ENCODE measurements around the gene CDHR3. TPM values are rescaled to one million over a fixed set of nuclear protein-coding genes. Genes with fewer than 3 reads are reported as not detected.

CDHR3 gene
- total RNA-seq, 1 donor from 2014 or later, result 10.6 TPM

- Mint-ChIP-seq H3K27me3 (ENCODE audit: unreplicated experiment) (peaks cover 8% of the 10 kb centered on the region), H3K4me1 (ENCODE audit: unreplicated experiment) (peaks cover 5% of the 10 kb centered on the region), H3K27ac (ENCODE audit: unreplicated experiment) (no peak overlapping the region), H3K36me3 (ENCODE audit: low read depth, unreplicated experiment) (peaks cover 10% of the 10 kb centered on the region), H3K9me3 (ENCODE audit: unreplicated experiment) (no peaks in the 10 kb centered on the region), H3K4me3 (ENCODE audit: unreplicated experiment) (no peak overlapping the region)
- TF ChIP-seq, protein P1, sequence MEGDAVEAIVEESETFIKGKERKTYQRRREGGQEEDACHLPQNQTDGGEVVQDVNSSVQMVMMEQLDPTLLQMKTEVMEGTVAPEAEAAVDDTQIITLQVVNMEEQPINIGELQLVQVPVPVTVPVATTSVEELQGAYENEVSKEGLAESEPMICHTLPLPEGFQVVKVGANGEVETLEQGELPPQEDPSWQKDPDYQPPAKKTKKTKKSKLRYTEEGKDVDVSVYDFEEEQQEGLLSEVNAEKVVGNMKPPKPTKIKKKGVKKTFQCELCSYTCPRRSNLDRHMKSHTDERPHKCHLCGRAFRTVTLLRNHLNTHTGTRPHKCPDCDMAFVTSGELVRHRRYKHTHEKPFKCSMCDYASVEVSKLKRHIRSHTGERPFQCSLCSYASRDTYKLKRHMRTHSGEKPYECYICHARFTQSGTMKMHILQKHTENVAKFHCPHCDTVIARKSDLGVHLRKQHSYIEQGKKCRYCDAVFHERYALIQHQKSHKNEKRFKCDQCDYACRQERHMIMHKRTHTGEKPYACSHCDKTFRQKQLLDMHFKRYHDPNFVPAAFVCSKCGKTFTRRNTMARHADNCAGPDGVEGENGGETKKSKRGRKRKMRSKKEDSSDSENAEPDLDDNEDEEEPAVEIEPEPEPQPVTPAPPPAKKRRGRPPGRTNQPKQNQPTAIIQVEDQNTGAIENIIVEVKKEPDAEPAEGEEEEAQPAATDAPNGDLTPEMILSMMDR (IDR thresholded peaks at IDR 0.05; ENCODE audit: unreplicated experiment), result no peak
- DNase-seq (ENCODE audit: low spot score), result no peak
These were observed 47.3 kb downstream of the CDHR3 start for GRCh38 chr7:106010331-106010730.

GRCh38 chr7:106010866-106011265 lies 47.8 kb downstream of the CDHR3 start:
- DNase-seq (ENCODE audit: low spot score), result no peak
- Mint-ChIP-seq H3K4me3 (ENCODE audit: unreplicated experiment) (no peak overlapping the region), H3K36me3 (ENCODE audit: low read depth, unreplicated experiment) (peaks cover 5% of the 10 kb centered on the region), H3K27me3 (ENCODE audit: unreplicated experiment) (peaks cover 5% of the 10 kb centered on the region), H3K9me3 (ENCODE audit: unreplicated experiment) (no peaks in the 10 kb centered on the region), H3K4me1 (ENCODE audit: unreplicated experiment) (peaks cover 5% of the 10 kb centered on the region), H3K27ac (ENCODE audit: unreplicated experiment) (no peak overlapping the region)
- TF ChIP-seq, protein P1 (IDR thresholded peaks at IDR 0.05; ENCODE audit: unreplicated experiment), result no peak

GRCh38 chr7:106012184-106012583 lies 49.1 kb downstream of the CDHR3 start:
- H3K27me3 Mint-ChIP-seq (ENCODE audit: unreplicated experiment), result peaks cover 7% of the 10 kb centered on the region
- no peak overlapping the region for H3K27ac Mint-ChIP-seq (ENCODE audit: unreplicated experiment)
- no peaks in the 10 kb centered on the region for H3K36me3 Mint-ChIP-seq (ENCODE audit: low read depth, unreplicated experiment)
- DNase-seq (ENCODE audit: low spot score), result no peak
- no peaks in the 10 kb centered on the region for H3K9me3 Mint-ChIP-seq (ENCODE audit: unreplicated experiment)
- no peak overlapping the region for H3K4me3 Mint-ChIP-seq (ENCODE audit: unreplicated experiment)
- peaks cover 7% of the 10 kb centered on the region for H3K4me1 Mint-ChIP-seq (ENCODE audit: unreplicated experiment)
- TF ChIP-seq, protein P1 (IDR thresholded peaks at IDR 0.05; ENCODE audit: unreplicated experiment), result no peak

- peaks cover 7% of the 10 kb centered on the region for H3K4me1 Mint-ChIP-seq (ENCODE audit: unreplicated experiment)
- H3K4me3 Mint-ChIP-seq (ENCODE audit: unreplicated experiment), result no peak overlapping the region
- TF ChIP-seq, protein P1 (IDR thresholded peaks at IDR 0.05; ENCODE audit: unreplicated experiment), result no peak
These were observed 49.9 kb downstream of the CDHR3 start for GRCh38 chr7:106012935-106013439.

DNA sequence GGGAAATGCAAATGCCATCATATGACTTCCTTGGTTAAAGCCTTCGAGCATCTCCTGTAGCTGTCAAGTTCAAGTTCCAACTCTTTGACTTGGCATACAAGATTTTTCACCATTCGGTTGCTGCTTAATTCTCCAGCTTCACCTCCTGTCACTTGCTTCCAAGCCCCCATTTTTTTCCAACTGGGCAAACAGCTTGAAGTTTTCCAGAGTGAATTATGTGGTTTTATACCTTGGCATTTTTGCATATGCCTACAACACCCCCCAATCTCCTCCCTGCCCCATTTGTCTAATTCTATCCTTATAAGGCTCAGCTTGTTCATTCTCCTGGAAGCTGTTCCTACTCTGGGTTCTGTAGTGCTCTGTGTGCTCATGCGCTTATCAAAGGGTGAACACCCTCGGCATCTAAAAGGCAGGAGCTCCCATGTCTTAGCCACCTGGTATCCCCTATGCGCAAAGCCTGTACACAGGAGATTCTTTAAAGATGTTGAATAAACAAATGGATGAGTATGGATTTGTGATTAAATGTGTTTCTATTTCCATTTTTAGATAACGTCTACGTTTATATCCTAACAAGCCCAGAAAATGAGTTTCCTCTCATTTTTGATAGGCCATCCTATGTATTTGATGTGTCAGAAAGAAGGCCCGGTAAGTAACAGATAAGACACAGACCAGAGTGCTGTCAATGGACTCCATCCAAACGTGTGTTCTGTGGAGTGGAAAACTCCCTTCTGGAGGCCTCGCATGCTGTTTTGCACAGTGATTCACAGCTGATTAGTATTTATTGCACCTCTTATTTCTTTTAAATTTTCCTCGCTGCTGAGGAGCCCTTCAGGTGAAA lies 52.5 kb downstream of the CDHR3 start:
- Mint-ChIP-seq H3K27ac (ENCODE audit: unreplicated experiment) (no peak overlapping the region), H3K36me3 (ENCODE audit: low read depth, unreplicated experiment) (no peaks in the 10 kb centered on the region), H3K27me3 (ENCODE audit: unreplicated experiment) (peaks cover 4% of the 10 kb centered on the region), H3K9me3 (ENCODE audit: unreplicated experiment) (no peaks in the 10 kb centered on the region), H3K4me3 (ENCODE audit: unreplicated experiment) (no peak overlapping the region), H3K4me1 (ENCODE audit: unreplicated experiment) (peaks cover 2% of the 10 kb centered on the region)
- TF ChIP-seq, protein P1 (IDR thresholded peaks at IDR 0.05; ENCODE audit: unreplicated experiment), result no peak
- no peak for DNase-seq (ENCODE audit: low spot score)

More at GRCh38 chr7:106012935-106013439, 49.9 kb downstream of the CDHR3 start:
- no peak for DNase-seq (ENCODE audit: low spot score)
- Mint-ChIP-seq H3K27me3 (ENCODE audit: unreplicated experiment) (peaks cover 7% of the 10 kb centered on the region), H3K9me3 (ENCODE audit: unreplicated experiment) (no peaks in the 10 kb centered on the region), H3K36me3 (ENCODE audit: low read depth, unreplicated experiment) (no peaks in the 10 kb centered on the region), H3K27ac (ENCODE audit: unreplicated experiment) (no peak overlapping the region)

Data from endothelial cell (in vitro differentiated cells).